Inferior parietal cortex (tissue), 1 donor: ENCODE data around the gene HEXA.

ENCODE experiments used
- DNase-seq: peaks from one replicate; pipeline ENCODE4 v3.0.0-alpha.2; 2016; ENCODE audit errors: extremely low spot score

Gene HEXA

DNA sequence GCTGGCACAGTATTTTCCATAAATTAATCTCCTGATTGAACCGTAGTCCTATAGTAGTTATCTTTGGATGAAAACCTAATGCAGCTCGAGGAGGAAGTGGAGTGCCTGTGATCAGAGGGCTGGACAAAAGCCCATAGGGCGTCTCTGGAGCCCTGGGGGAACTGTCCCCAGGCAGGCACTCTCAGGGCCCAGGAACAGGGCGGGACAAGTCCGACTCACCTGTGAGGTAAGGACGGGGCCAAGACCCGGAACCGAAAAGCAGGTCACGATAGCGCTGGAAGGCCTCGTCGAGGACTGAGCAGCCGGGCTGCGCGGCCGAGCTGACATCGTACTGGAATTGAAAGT is 341 bp downstream of the HEXA start:
- no peak for DNase-seq

DNA sequence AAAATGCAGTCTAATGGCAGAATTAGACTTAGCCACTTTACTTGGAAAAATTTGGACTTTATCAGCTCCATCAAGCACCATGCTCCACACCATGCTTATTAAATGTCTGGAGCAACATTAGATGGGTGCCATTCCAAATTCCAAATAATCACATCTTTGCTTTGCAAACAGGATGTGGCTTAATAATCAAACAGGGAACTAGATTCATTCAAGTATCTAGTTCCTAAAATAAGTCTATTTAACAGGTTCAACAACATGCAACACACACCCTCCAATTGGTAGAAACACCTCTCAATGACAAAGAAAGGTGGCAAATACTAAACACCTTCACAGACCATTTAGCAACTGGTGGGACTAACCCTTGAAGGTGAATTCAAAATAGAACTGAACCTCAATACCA is 3.5 kb downstream of the HEXA start:
- DNase-seq = no peak

DNA sequence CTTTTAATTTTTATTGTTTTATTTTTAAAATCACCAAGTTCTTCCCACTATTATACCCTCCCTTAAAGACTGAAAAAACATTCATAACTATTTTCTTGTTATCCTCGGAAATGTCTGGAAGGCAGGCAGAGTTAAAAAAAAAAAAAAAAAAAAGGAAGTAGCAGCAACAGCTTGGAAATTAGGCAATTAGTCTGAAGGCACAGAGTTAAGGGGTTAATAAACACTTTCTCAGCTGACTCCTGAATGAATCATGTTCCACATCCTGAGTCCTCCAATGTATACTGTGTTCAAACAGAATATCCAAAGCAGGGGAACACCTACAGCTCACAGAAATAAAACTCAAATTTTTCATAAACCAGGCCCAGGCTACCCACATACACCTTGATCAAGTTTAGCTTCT is 5.8 kb downstream of the HEXA start:
- no peak for DNase-seq

DNA sequence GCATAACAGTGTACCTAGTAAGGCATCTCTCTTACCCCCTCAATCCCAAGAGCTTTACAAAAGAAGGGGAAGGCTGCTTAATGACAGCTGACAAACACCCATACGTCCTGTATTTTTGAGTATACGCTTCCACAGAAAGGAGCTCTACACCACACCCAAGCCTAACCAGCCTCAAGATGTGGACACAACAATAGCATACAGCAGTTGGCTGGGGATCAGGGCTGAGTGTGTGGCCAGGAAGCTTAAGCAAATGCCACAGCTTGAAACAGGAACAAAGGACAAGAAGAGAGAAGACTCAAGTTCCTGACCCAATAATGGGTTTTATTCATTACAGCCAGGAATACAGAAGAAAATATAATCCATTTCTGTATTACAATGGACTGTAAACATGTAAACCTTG is 6.9 kb downstream of the HEXA start:
- no peak for DNase-seq

DNA sequence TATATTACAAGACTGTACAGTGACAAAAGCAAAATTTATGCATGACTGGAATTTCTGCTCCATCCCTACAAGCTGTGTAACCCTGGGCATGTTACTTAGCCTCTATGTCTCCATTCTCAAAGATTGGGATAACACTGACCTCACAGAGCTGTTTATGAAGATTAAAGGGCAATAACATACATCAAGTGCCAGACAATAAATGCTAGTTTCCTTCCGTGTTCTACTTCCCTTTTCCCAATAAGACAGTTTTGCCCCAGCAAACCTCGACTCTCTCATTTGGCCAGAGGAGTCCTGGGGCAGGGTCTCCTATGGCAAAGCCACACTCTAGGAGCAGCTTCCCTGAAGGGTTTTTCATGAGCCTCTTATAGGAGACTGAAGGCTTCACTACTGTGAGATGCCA is 7.5 kb downstream of the HEXA start:
- DNase-seq = no peak

DNA sequence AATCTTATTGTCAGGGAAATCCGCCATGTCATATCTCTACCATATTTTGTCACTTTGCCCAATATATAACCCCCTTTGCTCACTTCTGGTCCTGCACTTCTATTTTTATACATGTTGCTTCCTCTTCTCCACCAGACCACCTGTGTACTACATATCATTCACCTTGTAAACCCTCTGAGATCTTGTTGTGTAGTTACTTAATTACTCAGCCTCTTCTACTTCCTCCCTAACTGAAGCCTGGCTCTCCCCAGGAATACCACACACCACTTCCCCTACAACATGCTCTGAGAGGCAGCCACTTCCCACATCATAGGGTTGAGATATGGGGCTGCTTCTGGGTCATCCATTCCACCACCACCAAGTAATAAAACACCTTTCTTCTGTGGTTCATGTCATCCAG is 10.0 kb downstream of the HEXA start:
- DNase-seq = no peak

DNA sequence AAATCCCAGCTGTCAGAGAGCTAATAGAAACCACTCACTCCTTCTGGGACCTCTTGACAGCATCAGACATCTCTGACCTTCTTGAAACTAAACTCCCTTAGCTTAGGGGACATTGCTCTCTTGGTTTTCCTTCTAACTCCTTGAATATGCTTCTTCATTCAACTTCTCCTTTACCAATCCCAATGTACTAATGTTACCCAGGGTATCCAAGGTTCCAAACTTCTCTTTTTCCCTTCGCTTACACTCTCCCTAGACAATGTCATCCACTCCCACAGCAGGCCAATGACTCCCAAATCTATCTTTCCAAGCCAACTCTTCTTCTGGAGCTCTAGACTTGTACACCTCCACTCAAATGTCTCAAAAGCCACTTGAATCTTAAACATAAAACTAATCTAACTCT is 14.6 kb downstream of the HEXA start:
- no peak for DNase-seq

DNA sequence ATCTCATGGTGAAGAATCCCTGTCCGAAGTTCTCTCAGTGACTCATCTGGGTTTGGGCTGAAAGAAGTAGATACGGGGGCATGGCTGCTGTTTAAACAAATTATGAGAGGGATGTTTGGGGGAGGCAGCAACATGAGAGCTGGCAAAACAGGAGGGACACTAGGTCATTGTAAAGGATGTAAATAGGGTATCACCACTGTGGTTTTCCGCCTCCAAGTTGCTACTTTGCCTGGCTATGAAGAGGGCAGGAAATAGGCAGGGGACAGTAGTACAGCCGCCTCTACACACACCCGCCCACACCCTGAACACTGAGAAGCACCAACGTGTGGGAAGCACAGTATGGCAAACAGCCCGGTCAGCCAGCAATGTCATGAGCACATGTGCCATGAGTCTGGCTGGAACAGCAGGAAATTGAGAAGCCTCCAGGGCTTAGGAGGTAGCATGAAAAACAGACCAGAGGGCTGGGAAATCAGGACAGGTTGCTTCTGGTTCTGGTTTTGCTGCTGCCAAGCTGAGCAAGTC is 17.1 kb downstream of the HEXA start:
- DNase-seq = peak; percentile 37

DNA sequence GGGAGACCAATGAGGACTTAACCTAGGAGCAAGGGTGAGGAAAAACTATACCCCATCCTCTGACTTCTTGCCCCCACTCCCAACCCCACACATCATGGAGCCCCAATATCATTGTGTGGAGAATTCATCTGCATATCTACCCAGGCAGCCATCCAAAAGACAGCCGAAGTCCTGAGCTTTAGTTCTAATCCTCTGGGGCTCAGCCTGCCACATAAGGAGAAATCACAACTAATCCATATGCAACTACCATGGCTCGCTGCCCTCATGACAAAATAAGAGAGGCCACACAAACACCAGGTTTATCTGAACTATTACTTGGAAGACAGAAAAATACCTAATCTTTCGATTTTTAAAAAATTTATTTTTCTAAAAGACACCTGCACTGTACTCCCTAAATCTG is 17.7 kb downstream of the HEXA start:
- no peak for DNase-seq

DNA sequence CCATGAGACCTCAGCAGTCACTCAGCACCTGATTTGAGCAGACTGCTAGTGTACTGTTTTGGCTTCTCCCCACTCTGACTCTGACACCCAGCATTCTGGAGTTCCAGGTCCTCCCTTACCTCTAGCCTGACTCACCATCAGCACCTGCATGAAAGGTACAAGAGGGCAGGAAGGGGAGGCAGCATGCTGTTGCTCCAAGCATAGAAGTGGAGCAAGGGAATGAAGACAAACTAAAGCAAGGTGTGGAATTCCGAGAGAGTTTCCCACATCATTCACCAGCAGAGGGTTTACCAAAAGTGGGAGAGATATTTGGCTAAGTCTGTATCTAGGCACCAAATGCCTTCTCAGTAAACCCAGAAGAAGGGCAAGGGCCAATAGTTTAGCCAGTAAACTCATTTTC is 21.3 kb downstream of the HEXA start:
- DNase-seq = no peak

DNA sequence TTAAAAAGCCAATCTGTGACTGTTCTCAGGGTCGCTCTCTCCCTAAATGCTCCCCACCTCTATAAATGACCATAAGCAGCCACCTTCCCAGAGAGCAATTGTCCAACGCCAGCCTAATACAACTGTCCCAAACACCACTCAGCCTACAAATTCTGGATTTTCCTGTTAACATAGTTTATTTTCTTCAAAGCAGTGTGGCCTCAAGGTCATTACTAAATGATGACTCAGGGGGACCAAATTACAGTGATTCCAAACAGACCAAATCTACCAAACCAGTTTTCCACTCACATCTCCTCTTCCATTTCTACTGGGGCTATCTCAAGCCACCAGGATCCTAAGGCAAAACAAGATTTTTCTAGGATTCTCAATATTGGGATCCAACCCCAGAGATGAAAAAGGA is 22.5 kb downstream of the HEXA start:
- no peak for DNase-seq

DNA sequence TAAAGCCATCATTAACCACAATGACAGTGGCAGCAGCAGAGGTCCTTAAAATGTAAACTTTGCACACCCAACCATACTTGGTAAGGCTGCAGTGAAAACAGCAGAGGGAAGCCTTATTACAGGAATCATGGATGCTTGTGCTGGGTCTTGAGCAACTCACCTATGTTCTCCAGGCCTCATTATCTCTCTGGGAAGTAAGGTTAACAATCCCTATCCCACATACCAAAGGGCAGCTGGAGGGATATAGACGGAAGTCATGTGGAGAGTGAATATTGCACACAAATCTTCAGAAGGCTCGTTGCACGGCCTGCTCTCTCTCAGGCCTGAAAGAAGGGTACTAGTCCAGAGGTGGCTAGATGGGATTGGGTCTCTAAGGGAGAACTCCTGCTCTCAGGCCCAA is 30.0 kb downstream of the HEXA start:
- no peak for DNase-seq

DNA sequence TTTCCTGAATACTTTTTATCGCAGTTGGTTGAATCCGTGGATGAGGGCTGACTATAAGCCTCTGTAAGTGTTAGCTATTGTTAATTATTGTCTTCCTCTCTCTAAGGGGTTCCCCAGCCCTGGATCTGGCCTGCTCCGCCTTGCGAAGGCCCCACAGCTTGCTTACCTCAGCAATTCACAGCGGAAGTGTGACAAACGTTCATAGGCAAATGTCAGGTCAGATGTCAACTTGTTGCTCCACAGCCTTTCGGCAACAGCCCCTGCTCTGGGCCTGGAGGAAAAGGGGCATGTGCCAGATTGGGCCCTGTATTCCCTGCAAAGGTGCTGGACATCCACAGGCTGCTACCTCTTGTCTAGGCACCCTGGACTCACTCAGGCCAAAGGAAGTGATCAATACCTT is 30.5 kb downstream of the HEXA start:
- no peak for DNase-seq

DNA sequence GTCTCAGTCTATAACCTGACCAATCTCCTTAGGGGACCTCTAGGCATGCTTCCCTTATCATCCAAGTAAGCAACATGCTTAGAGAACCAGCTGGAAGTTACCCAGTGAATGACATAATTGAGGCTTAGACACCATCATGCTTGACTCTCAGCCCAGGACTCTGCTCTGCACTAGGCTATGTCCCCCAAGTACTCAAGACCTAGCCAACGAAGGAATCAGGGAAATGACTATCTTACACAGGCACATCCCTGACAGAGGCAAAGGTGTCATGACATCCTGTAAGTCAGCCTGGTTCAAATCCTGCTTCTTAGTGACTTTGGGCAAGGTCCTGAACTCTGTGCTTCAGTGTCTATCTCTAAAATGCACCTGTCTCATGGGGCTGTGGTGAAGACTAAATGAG is 31.2 kb downstream of the HEXA start:
- DNase-seq = no peak

DNA sequence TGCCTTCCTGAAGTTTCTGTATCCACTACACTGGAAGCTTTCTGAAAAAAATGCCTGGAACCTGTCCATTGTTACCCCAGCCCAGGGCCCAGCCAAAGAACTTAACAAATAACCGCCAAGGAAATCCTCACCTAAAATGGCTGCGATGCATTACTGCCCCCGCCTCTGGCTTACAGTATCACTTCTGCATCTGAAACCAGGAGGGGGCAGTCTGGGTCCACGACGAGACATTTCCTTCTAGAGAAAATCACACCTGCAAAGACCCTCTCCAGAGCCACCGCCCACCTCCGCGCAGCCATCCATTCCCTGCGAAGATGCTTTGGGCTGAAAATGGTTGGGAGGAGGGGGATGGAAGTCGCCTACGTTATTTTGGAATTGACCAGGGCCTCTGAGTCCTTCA is 33.4 kb downstream of the HEXA start:
- DNase-seq = no peak

DNA sequence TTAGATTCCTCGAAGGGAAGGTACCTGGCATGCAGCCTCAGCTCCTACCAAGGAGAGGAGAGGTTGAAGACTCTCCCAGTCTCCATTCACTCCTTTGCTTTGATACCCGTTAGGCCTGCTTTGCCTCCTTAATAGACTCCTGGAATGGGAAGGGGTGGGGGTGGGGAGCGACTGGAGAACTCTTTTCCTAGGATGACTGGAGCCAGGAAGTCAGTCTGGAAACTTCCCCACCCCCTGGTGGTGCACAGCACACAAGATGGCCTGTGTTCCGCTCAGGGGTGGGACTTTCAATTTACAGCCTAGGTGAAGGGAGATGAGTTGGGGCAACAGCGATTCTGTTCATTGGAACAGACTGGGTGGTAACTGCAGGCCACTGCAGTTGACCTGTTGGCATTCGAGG is 34.5 kb downstream of the HEXA start:
- DNase-seq = no peak

DNA sequence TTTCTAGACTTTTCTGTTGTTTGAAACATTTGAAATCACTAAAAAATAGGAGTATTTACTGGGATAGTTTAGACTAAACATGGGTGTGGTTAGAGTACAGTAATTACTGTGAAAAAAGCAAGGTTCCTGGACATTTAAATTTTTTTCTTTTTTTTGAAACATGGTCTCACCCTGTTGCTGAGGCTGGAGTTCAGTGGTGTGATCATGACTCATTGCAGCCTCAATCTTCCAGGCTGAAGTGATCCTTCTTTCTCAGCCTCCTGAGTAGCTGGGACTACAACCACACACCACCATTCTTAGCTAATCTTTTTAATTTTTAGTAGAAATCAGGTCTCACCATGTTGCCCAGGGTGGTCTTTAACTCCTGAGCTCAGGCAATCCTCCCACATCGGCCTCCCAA is 35.4 kb downstream of the HEXA start:
- no peak for DNase-seq

DNA sequence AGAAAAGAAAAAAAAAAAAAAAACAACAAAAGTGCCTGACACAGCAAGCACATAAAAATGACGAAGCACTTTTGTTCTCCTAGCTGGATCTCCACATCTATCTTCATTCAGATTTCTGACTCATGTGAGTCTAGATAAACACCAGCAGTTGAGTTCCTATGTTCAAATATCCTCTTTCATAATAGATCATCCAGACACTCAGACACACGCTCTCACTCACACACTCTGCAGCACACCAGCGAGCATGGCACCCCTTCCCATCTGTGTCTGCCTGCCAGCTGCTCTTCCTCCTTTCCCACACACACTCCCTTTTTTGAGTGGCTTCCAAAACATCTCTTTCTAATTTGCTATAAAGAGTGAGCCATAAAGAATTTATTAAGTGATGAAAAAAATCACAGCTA is 36.0 kb downstream of the HEXA start:
- DNase-seq = peak; percentile 41

DNA sequence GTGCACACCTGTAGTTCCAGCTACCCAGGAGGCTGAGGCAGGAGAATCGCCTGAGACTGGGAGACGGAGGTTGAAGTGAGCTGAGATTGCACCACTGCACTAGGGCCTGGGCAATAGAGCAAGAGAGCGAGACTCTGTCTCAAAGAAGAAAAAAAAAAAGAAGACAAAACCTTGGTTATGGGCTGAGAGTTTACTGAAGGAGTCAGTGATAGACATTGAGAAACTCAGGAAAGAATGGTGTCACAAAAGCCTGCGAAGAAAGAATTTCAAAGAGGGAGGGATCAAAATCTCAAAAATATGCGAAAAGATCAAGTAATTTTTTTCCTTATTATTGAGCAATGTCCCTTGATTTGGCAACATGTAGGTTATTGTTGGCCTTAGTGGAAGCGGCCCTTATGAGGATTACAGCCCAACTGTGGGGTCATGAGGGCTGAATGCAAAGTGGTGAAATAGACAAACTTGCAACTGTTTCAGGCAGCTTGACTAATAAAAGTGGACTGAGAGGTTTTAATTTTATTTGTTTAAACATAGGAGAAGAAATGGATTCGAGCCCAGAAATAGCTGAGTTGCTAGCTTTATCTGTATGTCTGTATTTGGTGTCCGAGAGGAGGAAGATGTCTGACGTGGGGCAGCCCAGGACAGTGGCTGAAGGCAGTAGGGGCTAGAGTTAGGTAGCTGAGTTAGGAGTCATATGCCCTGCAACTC is 37.0 kb downstream of the HEXA start:
- no peak for DNase-seq

DNA sequence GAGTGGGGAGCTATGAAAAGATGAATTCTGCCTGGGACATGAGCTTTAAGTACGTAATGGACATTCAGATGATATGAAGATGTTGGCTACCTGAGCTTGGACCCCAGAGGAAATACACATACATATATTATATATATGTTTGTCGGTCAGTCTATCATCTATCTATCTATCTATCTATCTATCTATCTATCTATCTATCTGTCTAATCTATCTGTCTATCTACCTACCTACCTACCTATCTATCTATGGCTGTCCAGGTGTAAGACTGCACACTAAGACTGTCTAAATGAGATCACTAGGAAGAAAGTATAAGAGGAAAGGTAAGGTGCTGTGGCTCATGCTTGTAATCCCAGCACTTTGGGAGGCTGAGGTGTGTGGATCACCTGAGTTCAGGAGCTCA is 37.7 kb downstream of the HEXA start:
- DNase-seq = no peak

DNA sequence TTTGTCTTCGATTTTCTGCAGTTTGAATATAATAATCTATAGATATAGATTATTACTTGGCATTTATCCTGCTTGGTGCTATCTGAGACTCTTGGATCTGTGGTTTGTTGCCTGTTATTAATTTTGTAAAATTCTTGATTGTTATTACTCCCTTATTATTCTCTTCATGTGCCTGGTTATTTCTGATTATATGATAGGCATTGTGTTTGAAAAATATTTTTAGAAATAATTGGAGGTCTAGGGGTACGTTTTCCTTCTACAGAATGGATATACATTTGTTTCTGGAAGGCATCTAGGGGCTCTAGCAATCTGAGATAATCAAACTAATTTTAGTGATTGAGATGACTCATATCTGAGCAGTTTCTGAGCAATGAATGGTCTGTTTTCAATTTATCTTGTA is 41.0 kb downstream of the HEXA start:
- DNase-seq = no peak

DNA sequence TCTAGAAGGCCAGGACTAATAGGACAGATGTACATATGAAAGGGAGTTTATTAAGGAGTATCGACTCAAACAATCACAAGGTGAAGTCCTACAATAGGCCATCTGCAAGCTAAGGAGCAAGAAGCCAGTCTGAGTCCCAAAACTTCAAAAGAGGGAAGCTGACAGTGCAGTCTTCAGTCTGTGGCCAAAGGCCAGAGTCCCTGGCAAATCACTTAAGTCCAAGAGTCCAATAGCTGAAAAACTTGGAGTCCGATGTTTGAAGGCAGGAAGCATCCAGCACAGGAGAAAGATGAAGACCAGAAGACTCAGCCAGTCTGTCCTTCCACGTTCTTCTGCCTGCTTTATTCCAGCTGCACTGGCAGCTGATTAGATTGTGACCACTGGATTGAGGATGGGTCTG is 44.8 kb downstream of the HEXA start:
- no peak for DNase-seq

DNA sequence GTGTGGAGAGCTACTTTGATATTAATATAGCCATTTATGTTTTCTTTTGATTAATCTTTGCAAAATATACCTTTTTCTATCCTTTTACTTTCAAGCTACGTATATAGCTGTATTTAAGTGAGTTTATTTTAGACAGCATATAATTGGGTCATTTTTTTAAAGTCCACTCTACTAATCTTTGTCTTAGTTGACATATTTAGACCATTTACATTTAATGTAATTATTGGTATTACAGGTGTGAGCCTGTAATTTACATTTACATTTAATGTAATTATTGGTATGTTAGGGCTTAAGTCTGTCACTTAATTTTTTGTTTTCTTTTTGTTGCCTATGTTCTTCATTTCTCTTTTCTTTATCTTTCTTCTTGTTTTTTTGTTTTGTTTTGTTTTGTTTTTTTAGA is 52.1 kb downstream of the HEXA start:
- no peak for DNase-seq

DNA sequence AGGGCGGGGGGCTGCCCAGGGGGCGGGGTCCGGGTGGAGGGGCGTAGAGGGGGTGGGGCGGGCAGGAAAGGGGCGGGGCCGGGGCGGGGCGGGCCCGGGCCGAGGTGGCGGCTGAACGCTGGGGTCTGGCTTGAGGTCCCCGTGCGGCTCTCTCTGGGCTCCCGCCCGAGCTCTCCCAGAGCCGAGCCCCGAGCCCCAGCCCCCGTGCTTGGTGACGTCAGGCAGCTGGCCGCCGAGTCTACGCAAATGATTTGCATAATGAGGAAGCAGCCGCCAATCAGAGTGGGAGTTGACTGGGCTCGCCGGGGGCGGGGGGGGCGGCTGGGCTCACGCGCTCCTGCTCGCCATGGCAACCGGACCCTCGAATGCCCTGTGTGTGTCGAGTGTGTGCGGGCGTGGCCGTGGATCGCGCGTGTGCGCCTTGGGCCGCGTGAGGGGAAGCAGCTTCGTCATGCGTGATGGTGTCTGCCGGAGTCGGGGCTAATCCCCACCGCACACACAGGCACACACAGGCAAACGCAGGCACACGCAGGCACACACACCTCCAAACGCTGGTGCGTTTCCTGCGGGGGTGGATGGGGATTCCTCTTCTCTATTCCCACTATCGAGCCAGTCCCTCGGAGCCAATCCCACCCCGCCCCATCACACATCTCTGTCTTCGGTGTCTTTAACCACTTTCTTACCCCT is 55.7 kb downstream of the HEXA start, which contains the start of gene CELF6:
Gene CELF6, minus strand, starts transcription at position 173 of the 687 bp plus-strand sequence. CDS start 283 bp downstream, outside the sequence.
- DNase-seq = peak; percentile 76
